Occipital lobe (tissue), 2 donors: ENCODE measurements around the gene TTLL5. TPM values are rescaled to one million over a fixed set of nuclear protein-coding genes. Genes with fewer than 3 reads are reported as not detected.

ENCODE experiments used
- DNase-seq: peaks from one replicate; lab custom pipeline; 2025; lab: John Stamatoyannopoulos, UW
- total RNA-seq: library from RNA; depleted of rRNA; stranded (reverse); fragments of >200 nt; gene quantifications from one replicate; pipeline ENCODE4 v1.2.3, GENCODE V29; 2014

The TTLL5 gene
- total RNA-seq, 1 donor from 2014 or later = 36.7 TPM

DNA sequence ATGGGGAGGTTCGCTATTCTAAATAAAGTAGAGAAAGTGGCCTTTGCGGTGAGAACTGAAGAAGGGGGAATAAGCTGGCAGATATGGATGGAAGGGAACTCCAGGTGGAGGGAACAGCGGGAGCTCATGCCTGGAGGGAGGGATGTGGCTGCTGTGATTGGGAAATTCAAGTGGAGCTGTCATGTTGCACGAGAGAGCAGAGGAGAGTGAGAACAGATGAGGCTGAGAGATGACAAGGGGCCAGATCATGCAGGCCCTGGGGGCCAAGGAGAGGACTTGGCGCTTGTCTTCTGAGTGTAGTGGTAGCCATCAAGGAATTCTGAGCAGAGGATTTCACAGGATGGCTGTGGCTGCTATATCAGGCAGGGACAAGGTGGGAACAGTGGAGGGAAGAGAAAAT, 285.7 kb downstream of the TTLL5 start:
- no peak for DNase-seq

DNA sequence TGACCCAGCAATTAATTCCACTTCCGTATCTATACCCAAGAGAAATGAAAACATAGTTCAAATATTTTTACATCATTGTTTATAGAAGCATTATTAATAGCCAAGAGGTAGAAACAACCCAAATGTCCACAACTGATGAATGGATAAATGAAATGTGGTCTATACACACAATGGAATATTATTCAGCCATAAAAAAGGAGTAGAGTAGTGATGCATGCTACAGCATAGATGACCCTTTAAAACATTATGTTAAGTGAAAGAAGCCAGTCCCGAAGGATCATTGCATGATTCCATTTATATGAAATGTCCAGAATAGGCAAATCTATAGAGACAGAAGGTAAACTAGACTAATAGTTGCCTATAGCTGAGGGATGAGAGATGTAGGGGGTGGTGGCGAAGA, 291.4 kb downstream of the TTLL5 start:
- DNase-seq = no peak

DNA sequence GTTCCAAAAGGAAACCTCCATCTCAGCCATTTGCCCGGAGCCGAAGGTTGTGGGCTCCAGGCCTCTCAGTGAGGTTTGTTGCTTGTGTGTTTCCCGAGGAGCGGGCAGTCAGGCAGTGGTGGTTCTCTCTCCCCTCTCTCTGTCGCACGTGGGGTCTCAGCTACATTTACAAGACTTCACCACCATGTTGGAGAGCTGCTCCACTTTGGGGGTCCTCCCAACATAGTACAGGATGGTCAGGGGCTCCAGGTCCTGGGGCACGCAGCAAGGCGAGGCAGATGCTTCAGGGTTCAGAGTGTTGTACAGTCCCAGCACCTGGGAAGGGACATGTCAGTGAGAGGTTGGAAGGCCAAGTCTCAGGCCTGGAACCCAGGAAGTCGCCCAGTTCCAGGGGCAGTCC, 298.0 kb downstream of the TTLL5 start:
- no peak for DNase-seq

DNA sequence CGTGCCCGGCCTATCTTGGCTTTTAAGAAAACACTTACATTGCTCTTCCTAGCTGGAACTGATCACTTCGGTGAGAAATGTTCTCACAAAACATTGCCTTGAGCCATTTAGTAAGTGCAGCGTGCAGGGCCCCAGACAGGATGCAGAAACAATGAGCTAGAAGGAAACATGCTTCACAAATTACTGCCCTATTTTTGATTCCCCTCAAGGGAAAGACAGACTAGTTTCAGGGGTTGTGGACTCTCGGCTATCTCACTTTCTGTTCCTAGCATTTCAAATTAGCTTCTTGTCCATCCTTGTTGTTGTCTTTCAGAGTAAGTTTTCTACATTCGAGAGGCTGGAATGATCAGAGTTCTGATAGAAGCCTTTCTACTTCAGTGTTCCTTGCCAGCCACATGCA, 299.2 kb downstream of the TTLL5 start:
- DNase-seq = no peak

DNA sequence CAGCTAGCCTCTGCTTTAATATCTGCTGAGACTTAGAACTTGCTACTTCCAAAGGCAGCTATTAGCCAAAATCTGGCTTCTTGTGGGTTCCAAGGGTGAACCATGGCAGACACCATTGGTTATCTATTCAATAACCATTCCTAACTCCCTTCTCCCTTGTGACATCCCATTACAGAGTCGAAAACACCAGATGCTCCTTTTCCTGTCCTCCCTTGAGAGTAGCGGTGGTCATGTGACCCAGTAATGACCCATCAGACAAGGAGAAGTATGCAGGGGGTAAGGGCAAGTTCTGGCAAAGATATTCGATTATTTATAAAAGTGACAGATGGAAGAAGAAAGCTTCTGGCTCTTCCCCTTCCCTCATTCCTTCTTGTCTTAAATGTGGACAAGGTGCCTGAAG, 300.6 kb downstream of the TTLL5 start:
- DNase-seq = no peak

DNA sequence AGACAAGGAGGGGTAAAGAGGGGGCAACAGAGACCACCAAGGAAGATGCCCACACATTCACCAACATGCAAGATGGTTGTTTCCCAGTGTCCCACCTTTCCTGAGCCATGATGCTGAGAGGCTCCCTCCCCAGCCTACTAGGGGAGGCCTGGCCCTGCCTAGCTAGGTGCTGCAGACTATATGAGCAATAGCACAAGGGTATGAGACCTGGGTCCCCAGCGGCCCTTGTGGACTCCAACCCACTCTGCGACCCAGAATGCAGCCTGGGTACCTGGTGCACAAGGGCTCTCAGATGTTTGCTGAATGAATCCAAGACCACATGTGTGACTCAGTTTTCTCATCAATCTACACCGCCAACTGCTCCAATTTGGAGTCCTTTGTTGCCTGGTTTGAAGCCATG, 306.8 kb downstream of the TTLL5 start:
- DNase-seq = no peak

DNA sequence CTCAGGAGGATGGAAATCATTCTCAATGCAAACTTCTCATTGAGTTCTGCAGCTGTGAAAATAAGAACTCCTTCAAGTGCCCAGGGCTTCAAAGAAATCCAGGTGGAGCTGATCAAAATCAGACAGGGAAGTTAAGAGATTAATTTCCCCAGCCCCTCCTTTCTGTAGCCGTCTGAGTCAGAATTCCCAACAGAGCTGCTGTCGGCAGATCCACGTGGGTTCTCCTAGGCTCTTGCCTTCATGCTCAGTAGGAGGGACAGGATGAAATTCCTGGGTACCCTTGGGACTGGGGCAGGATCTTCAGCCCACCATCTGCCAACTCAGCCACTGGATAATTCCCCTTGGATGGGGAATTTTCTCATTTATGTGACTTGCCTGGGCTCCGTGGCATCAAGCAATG, 307.4 kb downstream of the TTLL5 start:
- no peak for DNase-seq

DNA sequence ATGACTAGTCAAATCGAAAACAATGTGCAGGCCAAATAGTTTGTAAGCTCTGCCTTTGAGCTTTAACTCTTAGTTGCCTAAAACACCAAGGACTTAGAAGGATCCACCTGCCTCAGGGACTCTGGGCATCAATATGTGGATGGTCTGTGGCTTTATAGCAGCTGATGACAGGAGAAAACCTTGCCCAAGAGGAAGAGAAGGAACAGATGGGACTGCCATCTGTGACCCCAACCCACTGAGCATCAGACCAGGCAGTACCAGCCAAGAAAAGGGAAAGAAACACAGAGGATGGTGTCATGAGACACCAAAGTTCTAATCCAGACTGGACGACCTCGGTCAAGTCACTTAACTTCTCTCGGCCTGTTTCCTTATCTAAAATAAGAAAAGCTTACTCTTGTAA, 308.1 kb downstream of the TTLL5 start:
- DNase-seq = no peak

DNA sequence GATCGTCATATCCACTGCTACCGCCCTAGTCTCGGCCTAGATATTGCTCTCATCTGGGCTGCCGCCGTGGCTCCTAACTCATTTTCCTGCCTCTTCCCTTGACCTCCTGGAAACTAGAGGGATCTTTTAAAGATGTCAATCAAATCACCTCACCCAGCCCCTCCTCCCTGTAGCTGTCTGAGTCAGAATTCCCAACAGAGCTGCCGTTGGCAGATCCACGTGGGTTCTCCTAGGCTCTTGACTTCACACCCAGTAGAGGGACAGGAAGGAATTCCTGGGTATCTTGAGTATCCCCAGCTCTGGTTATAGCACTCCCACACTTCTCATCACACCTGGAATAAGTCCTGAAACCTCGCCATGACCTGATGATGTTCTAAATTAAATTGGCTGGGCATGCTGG, 308.8 kb downstream of the TTLL5 start:
- DNase-seq = no peak

DNA sequence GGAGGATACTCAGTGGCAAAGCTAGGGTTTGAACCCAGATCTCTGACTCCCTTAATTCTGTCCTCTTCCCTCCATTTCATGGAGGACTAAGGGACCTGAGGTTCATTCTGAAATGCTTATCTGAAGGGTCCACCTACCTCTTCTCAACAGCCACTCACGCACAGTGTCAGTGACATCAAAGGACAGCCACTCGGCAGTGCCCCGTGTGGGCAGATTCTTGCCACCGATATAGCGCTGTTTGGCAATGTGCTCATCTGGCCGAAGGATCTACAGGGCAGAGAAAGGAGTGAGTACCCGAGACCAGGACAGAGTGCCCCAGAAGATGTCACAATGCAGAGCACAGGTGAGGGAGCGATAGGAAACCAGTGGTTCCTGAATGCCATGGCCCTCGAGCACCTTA, 309.9 kb downstream of the TTLL5 start:
- no peak for DNase-seq

DNA sequence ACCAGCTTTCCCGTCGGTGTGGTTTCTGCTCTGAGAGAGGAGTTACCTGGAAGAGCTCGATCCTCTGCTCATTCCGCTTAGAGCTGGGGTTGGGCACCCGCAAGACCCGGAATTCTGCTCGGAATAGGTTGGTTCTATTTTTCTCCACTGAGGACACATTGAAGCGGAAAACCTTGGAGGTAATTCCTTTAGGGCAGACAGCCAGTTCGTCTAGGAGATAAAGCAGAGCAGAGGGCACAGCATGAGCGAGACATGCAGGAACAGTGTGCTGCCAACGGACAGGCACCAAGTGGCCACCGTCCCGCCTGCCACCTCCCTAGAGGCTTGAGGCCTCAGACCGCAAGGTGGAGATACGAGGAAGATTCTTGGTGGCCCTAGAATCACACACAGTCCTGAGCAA, 310.5 kb downstream of the TTLL5 start:
- no peak for DNase-seq

DNA sequence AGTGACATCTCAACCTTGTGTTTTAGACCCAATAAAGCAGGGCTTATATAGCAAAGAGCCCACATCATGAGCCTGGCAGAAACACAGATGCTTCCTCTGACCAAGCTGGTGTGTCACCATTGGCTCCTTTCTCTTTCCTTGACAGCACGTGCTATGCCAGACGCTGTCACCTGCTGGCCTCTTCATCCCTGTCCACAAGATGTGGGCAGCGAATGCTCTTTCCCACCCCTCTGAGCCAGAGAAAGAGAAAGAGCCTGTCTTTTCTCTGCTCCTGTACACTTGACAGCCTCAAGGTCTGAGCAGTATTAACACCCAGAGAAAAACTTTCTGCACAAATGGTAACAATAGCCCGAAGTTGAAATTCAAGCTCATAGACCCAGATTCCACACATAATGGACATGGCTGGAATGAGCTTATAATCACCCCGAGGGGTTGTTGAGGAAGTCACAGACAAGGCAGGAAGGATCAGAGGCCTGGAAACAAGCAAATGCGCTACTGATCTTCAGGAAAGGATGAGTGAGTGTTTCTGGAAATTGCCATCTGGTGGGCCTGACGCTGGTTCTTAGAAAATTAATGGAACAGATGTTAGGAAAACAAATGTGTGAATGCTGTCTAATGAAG, 311.9 kb downstream of the TTLL5 start:
- DNase-seq = no peak

DNA sequence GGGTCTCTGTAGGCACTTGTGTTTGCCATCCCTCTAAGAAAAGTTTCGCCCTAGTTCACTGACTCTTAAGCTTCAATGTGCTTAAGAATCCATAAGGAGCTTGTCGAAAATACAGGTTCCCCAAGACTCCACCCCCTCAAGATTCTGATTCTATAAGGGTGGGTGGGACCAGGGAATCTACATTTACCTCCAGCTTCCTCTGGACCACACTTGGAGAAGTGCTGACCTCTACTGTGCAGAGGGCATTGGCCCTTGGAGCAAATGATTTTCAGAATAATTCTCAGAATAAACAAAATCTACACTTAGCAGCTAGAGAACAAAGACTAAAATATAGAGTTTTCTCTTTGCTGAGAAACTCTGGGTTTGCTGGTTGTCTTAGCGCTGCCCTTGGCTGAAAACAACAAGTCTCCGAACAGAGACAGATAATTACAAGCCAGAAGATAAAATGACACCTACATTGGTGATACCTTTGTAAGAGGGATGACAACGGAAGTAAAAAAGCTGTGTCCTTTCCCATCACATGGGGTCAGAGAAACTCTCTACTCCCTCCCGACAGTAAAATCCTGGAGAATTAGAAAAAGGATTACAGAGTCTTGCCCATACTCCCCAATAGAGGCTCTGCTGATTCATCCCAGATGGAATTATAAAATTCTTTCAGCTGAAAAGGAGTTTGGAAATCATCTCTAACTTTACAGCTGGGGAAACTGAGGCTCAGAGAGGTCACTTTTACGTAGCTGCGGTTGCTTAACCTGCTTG, 316.0 kb downstream of the TTLL5 start:
- no peak for DNase-seq

DNA sequence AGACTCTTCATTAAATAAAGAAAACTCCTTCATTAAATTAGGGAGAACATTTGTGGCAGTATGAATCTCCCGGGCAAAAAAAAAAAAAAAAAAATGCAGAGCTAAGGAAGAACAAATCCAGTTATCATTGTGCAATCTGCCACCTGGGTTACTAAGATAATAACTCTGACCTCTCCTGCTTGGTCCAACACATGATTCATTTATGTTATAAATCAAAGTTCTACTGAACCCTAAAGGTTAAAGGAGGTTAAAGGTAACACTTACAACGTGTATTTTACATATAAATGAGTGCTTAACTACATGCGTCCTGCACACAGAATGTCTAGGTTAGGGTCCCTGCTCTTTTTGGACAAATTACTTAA, 316.5 kb downstream of the TTLL5 start:
- DNase-seq = no peak

DNA sequence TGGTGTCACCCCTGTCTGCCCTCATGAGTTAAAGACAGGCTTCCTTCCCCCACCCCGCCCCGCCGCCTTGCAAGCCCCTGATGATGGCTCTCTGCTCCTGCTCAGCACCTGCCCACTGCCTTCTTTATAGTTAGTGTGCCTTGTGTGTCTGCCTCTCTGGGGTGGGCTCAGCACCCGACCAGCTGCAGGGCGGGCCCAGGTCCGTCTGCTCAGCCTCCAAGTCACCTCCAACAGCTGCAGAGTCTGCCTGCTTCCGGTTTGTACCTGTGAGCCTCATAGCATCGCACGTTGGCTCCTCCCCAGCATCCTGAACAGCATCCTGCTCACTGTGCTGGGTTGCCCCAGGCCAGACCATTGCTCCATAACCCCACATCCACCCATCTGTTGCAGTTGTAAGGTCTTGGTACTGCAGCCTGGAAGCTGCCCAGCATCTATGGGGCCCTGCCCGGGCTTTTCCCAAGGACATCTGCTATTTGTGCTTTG, 317.2 kb downstream of the TTLL5 start:
- no peak for DNase-seq

DNA sequence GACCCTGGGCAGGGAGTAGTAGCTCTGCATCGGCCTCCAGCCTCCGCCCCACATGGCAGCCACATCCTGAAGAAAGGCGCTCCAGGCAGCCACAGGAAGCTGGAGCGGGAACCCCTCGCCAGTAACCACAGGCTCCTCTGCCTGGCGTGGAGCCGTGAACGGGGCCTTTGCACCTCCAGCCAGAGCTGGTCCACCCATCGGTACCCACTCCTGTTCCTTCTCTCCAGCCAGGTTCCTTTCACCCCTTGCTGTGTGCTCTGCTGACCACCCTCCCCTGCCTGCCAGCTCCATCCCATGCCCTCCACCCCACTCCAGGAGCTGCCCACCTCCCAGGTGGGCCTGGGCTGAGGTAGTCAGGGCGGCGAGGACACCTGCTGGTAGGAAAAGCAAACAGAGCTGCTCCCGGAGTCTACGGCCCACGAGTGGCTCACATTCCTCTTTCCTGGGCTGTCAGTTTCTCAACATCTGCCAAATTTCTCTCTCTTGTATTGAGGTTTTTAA, 318.1 kb downstream of the TTLL5 start:
- no peak for DNase-seq

DNA sequence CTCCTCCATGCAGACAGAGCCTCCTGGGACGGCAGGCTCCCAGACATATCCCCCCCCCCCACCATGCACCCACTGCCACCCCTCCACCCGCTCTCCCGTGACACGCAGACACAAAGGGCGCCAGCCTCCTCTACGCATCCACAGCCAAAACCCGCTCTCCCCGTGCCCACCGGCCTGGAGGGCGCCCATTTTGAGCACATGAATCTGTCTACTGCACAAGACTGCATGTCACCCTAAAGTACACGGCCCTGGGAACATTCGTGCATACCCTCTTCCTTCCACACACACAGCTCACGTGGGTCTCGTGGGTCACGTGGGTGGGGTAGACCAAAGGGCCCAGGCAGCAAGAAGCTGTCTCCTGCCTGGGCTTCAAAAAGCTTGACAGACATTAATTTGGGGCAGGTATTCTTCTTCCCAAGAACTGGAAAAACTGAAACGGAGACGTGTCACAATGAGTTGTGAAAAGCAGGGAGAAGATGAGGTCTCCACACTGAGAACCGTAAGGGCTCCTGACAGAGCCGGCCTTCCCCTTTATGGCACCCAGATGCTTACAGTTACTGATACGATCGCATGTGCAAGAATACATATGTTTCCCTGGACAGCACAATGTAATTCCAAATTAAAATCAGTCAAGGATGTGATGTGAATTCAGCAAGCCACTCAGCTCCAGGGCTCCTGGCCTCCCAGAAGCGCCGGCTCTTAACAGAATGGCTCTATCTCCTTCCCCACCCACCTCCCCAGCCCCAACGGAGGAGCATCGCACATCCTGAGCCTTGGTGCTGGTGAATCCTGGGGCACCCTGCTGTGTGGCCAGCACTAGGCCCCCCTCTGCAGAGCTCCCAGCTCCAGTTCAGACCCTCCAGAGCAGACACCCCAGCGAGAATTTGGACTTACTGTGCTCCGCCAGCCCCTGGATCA, 318.9 kb downstream of the TTLL5 start:
- no peak for DNase-seq

DNA sequence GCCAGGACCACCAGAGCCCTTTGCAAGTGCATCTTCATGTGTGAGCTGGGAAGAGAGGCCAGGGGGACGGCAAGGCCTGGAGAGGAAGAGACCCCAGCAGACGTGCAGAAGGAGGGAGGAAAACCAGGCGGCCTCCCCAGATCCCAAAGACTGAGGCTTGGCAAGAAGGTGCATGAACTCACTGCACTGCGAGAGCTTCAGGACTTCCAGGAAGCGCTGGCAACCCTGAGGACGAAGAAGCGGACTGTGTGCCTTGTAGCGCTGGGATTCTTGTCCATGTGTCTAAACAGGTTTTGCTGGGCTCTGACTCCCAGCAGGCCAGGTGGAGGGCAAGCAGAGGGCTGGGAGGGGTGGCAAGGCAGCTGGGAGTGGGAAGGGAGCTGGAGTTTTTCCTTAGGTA, 319.8 kb downstream of the TTLL5 start:
- DNase-seq = no peak

DNA sequence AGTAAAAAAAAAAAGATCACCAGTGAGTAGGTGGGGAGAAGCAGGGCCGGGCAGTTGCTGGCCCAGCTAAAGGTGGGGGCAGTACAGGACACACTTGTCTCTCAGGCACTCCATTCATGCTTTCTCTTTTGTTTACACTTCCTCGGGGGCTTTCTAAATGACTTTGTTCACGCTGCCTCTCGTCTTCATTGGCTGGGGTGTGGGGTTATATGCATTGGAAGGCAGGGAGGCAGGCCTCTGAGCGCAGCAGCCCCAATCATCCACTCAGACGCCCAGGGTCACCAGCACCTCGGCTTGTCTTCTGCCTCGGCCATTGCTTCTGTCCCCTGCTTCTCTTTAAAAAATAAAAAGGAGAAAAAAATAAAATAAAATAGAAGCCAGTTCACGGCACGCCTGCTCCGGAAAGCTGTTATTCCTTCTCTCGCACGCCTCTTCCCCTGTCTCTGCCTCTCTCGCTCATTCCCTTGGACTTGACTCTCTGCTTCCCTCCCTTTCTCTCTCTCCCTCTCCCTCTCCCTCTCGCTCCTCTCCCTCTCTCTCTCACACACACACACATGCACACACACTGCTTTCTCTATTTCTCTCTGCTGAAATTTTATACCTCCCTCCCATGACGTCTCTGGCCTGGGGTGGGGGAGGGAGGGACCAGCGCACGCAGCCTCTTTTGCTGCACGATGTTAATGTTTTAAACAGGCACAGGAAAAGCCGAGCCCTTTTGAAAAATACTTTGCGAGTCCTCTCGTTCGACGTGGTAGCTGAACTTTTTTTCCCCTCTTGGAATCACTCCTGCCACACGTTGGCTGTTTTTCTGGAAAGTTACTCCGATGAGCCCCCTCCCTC, 320.6 kb downstream of the TTLL5 start, which contains the start of gene TGFB3:
Gene TGFB3 (minus strand): TSS at position 570 of the 840 bp plus-strand sequence. CDS start 1,102 bp downstream, outside the sequence.
- DNase-seq = peak; percentile 50

DNA sequence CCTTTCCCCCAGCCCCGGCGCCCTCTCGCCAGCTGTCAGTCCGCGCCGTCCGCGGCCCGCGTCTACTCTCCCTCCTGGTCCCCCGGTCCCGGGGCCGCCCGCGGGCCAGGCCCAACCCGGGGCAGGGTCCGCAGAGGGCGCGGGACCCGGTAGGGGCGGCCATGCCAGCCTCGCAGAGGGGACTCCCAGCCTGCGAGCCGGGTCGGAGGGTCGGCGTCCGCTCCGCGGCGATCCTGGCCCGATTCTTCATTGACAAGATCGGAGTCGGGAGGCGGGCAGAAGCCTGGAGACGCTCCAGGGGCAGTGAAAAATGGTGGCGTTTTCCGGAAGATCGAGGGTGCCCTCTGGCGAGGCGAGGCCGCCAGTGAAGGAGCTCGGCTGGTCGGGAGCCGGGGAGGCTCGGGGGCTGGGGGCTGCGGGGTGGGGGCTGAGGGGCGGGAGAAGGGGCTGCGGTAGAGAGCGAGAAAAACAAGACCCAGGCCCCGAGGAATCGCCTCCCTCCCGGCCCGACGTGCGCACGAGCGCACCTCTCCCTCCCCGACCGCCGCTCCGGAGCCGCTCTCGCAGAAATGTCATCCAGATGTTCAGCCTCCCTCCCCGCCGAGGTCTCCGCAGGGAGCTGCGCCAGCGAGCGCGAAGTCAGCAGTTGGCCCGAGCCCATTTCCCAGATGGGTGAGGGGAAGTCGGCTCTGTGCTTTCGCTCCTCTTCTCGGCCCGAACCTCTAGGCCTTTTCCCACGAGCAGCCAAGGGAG, 321.4 kb downstream of the TTLL5 start:
- DNase-seq = peak; percentile 80
